Stimulated activated CD4-positive, alpha-beta T cell treated with anti-CD3 and anti-CD28 coated beads, Interleukin-4, amount 100 ng/mL, for 4 hours (primary cell): ENCODE results near the gene AP1G2.

Experiments used
- DNase-seq, 2 experiments: peaks; one replicate each; pipeline ENCODE4 v3.0.0-alpha.2; 2020

AP1G2 gene

GRCh38 chr14:23570806-23571483 is 3.4 kb upstream of the AP1G2 start:
- no peak for DNase-seq

- no peak for DNase-seq
Measured at GRCh38 chr14:23569443-23570151, 2.0 kb upstream of the AP1G2 start.

- no peak for DNase-seq
Measured at GRCh38 chr14:23568600-23569331, 1.2 kb upstream of the AP1G2 start.

GRCh38 chr14:23568021-23568599 is 519 bp upstream of the AP1G2 start:
- no peak for DNase-seq

DNA sequence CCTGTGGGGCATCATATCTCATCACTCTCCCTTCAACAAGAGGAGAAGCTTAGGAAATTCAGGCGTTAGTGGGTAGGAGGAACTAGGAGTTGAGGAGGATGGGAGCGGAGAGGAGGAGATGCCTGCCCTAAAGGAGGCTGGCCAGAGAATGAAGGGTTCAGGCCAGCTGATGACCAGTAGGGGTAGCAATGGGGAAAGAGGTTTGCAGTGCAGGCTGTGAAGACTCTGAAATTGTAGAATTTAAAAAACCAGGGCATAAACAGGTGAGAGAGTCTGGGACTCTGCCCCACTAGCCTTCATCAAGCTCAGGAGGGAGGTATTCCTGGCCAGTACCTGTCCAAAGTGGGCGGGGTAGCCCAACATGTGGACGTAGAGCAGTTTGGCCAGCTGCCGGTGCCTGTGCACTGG is 809 bp downstream of the AP1G2 start:
- no peak for DNase-seq

GRCh38 chr14:23566112-23566777 is 1.3 kb downstream of the AP1G2 start:
- no peak for DNase-seq

DNA sequence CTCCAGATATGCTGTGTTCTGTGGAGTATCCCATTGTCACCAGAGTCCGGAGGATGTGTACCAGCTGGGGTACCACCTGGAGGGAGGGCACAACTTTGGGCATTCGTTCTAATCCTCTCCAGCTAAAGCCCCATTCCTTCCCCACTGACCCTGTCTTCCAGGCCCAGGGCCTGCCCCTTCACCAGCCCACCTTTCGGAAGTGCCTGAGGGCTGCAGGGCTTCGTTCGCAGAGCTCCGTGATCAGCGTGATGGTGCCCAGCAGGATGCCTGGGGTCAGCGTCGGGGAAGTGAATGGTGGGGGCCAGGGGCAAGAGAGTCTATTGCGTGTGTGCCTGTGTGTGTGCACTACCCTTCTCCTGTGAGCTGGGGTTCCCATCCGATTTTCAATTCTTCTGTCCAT is 2.0 kb downstream of the AP1G2 start:
- no peak for DNase-seq

DNA sequence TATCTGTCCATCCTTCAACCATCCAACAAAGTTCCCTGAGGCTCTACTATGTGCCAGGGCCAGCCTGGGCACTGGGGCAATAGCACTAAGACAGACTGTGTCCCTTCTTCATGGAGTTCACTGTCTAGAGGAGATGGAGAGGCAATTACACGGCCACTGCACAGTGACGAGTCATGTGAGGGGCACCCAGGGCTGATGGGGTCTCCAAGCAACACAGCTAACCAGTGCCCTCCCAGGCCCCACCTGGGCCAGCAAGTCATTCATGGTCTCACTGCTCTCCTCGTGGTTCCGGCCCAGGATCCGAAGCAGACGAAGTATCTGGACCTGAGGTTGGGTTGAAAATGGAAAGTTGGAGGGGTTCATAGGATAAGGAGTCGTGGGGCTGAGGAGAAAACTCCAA is 2.7 kb downstream of the AP1G2 start:
- no peak for DNase-seq

- no peak for DNase-seq
Measured at GRCh38 chr14:23564181-23564812, 3.3 kb downstream of the AP1G2 start.

- no peak for DNase-seq
Measured at GRCh38 chr14:23563473-23564180, 4.0 kb downstream of the AP1G2 start.

DNA sequence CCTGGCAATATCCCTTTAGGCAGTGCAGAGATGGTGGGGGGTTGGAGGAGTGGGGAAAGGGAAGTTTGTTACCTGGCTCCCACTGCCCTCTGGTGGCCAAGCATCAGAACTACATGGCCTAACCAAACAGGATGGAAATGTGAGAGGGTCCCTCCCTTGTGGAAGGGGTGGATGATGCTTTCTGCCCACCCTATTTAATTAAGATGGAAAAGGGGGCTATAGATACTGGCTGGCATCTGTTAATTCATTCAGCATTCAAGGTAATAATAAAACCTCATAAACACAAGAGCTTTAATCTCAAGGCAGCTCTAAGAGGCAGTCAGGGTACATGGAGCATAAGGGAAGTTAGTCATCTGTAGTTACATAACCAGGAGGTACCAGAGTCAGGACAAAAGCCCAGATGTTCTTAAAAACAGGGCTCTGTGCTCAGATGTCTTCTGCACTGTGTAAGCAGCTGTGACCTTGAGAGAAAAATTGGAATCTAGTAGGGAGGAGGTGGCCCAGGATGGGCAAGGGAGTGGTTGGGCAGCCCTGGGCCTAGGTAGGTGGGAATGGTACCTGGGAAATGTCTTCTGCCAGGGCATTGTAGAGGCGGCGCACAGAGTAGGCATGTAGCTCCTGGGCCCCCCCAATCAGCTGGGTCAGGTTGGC is 4.6 kb downstream of the AP1G2 start:
- peak; percentile 37 to 59 for DNase-seq

DNA sequence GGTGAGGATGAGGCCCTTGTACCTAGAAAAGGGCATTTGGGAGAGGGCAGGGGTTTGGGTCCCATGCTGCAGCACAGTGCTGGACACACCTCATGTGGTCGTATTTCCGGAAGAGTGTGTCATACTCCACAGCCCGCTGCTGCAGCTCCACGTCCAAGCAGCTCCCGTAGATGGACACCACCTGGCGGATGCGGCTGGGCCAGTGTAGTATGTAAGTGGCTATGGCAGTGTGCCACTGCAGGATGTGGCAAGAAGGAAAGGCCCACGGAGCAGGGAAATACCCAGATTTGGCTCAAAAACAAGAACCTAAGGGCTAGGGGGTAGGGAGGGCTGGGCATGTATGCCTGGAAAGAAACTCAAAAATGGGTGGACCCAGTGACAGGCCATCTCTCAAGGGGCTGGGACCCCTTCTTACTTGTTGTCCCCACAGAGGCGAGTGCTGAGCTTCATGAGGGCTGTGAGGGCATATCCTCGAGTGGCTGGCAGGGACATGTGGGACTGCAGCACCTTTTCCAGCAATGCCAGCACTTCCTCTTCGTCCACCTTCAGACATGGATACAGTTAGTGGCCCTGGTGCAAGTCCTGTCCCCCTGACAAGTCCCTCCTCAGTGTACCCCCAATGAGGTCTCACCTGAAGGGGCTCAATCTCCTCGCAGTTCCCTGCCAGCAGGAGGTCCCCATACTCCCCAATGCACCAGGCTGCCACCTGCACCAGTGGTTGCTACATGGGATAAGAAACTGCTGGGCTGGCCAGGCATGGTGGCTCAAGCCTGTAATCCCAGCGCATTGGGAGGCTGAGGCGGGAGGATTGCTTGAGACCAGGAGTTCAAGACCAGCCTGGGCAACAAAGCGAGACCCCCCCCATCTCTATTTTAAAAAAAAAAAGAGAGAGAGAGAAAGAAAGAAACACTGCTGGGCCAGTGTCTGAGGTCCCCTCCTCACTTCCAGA is 5.4 kb downstream of the AP1G2 start:
- DNase-seq: no peak

DNA sequence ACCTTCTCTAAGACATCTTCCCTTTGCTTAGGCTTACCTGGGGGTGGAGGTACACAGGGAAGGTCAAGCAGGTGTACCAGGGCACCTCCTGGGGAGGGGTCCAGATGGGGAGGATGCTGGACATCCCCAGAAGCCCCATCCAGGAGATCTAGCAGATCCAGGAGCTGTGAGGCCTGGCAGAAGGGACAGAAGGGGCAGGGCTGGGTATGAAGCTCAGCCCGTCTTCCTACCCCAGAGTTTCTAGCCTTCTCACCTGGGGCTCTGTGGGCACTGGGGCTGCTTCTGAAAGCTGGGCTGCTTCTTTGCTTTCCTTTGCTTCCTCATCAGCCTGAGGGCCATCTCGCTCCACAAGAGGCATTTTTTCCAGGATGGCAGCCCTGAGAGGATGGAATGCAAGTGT is 6.3 kb downstream of the AP1G2 start:
- no peak for DNase-seq

- no peak for DNase-seq
Measured at GRCh38 chr14:23559926-23560520, 7.6 kb downstream of the AP1G2 start.

GRCh38 chr14:23559010-23559925 is 8.3 kb downstream of the AP1G2 start:
- DNase-seq: peak; percentile 54 to 69

DNA sequence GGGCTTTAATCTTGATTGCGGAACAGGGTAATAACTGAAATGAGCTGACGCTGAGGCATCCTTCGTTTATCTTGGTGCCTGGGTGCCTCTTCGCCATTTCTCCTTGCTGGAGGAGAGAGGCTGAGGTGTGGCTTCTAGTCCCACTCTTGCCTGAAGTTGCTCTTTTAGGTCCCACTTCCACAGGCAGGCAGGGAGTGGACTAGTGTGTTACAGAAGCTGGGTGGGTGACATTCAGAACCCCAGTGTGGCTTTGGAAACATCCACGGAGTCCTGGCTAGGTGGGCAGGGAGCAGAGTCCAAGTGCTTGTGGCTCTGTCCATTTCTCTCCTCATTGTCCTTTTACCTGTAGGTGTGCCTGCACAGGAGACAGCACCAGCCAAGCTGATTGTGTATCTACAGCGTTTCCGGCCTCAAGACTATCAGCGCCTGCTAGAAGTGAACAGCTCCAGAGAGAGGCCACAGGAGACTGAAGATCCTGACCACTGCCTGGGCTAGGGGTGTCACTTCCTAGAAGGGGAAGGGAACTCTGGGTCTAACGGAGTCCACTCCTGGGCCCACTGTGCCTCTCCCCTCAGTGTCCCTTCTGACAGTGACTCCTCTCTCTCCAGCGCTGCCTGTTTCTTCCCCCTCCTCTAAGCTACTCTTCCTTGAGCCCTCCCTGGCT is 9.1 kb downstream of the AP1G2 start:
- DNase-seq: no peak

GRCh38 chr14:23557946-23558345 is 9.6 kb downstream of the AP1G2 start:
- no peak for DNase-seq

DNA sequence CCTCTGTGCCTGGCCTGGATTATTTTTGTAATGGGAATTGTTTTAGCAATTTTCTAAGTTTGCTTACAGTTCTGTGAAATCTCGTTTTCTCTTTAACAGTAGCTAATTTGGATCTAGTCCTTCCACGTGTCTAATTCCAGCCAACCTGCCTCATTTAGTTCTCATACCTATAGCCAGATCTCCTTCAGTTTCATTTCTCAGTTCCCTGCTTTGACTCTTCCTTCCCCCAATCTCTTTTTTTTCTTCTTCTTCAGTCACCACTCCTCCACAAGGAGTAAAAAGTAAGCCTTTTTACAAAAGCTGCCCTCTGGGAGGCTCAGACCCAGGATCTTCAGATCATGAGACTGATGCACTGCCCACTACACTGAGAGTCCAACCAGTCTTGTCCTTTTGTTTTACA is 10.1 kb downstream of the AP1G2 start:
- no peak for DNase-seq
